Activated naive CD4-positive, alpha-beta T cell treated with Interleukin-2 at 50 U/mL for 16 hours (primary cell): ENCODE results near the gene UQCRC1.

Experiments used
- DNase-seq: peaks from one replicate; pipeline ENCODE4 v3.0.0-alpha.2; 2020

The UQCRC1 gene

GRCh38 chr3:48597408-48597800 lies 12.0 kb downstream of the UQCRC1 start:
- no peak for DNase-seq

GRCh38 chr3:48596676-48597407 lies 12.6 kb downstream of the UQCRC1 start:
- no peak for DNase-seq

- DNase-seq: no peak
These were observed 13.3 kb downstream of the UQCRC1 start for GRCh38 chr3:48596157-48596556.

- DNase-seq: no peak
These were observed 13.8 kb downstream of the UQCRC1 start for GRCh38 chr3:48595526-48596121.

GRCh38 chr3:48595075-48595525 lies 14.3 kb downstream of the UQCRC1 start, which contains the start of gene COL7A1:
TSS of gene COL7A1 (minus strand) at chr3:48595329. CDS start at chr3:48595159, 170 bp downstream.
- DNase-seq: no peak

- DNase-seq: no peak
These were observed 14.9 kb downstream of the UQCRC1 start for GRCh38 chr3:48594417-48595049.

- DNase-seq: no peak
These were observed 16.1 kb downstream of the UQCRC1 start for GRCh38 chr3:48593337-48593736.

GRCh38 chr3:48592519-48593087 lies 16.8 kb downstream of the UQCRC1 start:
- DNase-seq: no peak

- no peak for DNase-seq
These were observed 17.4 kb downstream of the UQCRC1 start for GRCh38 chr3:48591886-48592518.

- DNase-seq: no peak
These were observed 18.0 kb downstream of the UQCRC1 start for GRCh38 chr3:48591436-48591835.

- no peak for DNase-seq
These were observed 21.2 kb downstream of the UQCRC1 start for GRCh38 chr3:48588230-48588629.

GRCh38 chr3:48587686-48588085 lies 21.8 kb downstream of the UQCRC1 start:
- DNase-seq: no peak

- DNase-seq: no peak
These were observed 24.0 kb downstream of the UQCRC1 start for GRCh38 chr3:48585411-48585810.

- DNase-seq: no peak
These were observed 24.6 kb downstream of the UQCRC1 start for GRCh38 chr3:48584836-48585235.

GRCh38 chr3:48581621-48582481 lies 27.6 kb downstream of the UQCRC1 start:
- no peak for DNase-seq

- no peak for DNase-seq
These were observed 32.8 kb downstream of the UQCRC1 start for GRCh38 chr3:48576647-48577046.

- DNase-seq: no peak
These were observed 34.1 kb downstream of the UQCRC1 start for GRCh38 chr3:48575366-48575765.

GRCh38 chr3:48573973-48574585 lies 35.4 kb downstream of the UQCRC1 start:
- no peak for DNase-seq

GRCh38 chr3:48572517-48572916 lies 36.9 kb downstream of the UQCRC1 start:
- DNase-seq: no peak

- no peak for DNase-seq
These were observed 37.5 kb downstream of the UQCRC1 start for GRCh38 chr3:48571938-48572337.

GRCh38 chr3:48569808-48570450 lies 39.5 kb downstream of the UQCRC1 start:
- DNase-seq: no peak
